GM20000 (cell line): ENCODE results near the gene ATG14.

Source experiments
- DNase-seq: peaks from one replicate; pipeline ENCODE4 v3.0.0; 2012; ENCODE audit warnings: low spot score
- TF ChIP-seq, protein P1 (sequence below): IDR thresholded peaks from 2 replicates; pipeline ENCODE4 v1.5.1; 2012; ENCODE audit warnings: mild to moderate bottlenecking, control low read depth; ENCODE audit errors: extremely low read depth, missing control alignments

The ATG14 gene

DNA sequence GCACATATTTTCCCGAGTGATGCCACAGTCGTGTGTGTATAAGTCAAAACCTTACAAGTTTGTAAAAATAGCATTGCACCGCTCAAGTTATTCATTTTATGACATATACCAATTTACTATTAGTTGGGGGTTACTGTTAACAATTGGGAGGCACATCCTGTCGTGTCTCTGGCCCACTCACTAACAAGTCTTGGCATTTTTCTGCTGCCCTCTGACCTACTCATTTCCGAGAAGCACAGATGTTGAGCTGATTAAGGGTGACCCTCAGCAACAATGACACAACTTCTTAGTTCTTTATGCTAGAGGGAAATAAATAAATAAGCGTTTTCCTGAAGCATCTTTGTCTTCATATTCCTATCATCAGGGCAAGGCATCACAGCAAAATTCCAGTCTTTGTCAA, 6.8 kb upstream of the ATG14 start:
- TF ChIP-seq, protein P1, sequence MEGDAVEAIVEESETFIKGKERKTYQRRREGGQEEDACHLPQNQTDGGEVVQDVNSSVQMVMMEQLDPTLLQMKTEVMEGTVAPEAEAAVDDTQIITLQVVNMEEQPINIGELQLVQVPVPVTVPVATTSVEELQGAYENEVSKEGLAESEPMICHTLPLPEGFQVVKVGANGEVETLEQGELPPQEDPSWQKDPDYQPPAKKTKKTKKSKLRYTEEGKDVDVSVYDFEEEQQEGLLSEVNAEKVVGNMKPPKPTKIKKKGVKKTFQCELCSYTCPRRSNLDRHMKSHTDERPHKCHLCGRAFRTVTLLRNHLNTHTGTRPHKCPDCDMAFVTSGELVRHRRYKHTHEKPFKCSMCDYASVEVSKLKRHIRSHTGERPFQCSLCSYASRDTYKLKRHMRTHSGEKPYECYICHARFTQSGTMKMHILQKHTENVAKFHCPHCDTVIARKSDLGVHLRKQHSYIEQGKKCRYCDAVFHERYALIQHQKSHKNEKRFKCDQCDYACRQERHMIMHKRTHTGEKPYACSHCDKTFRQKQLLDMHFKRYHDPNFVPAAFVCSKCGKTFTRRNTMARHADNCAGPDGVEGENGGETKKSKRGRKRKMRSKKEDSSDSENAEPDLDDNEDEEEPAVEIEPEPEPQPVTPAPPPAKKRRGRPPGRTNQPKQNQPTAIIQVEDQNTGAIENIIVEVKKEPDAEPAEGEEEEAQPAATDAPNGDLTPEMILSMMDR = no peak
- DNase-seq = no peak

DNA sequence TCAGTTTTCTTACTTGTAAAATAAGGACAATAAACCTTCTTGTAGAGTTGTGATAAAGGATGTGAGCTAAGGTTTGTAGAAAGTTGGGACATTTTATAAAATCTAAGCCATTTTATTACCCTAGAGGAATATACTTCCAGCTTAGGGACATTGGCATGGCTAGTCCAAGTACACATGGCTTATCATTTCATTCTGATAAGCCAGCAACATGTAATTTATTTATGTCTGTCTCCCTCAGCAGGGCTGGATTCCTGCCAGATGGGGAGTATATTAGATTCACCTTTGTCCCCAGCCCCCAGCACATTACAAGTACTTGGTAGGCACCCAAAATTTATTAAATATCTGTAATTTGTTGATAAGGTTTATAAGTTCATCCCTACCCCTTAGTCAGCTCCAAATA, 6.3 kb upstream of the ATG14 start:
- TF ChIP-seq, protein P1 = no peak
- DNase-seq = no peak

DNA sequence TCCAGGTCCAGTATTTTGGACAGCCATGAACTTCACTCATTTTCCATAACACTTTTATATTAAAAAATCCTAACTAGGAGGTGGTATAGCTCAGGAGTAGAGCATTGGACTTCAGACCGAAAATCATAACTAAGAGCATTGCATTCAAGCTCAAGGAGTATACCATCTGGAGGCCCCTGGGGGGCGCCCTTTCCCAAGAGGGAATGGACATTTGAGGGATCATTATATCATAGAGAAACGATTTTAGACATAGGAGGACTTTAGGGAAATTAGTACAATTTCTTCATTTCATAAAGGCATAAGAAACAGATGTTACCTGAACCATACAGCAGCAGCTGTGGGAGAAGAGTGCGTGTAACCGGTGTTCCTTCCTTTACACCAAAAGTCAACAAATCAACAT, 5.2 kb upstream of the ATG14 start:
- no peak for DNase-seq
- TF ChIP-seq, protein P1 = peak; percentile 25

- TF ChIP-seq, protein P1 = no peak
- DNase-seq = no peak
Observed at GRCh38 chr14:55414551-55414950, 2.9 kb upstream of the ATG14 start.

DNA sequence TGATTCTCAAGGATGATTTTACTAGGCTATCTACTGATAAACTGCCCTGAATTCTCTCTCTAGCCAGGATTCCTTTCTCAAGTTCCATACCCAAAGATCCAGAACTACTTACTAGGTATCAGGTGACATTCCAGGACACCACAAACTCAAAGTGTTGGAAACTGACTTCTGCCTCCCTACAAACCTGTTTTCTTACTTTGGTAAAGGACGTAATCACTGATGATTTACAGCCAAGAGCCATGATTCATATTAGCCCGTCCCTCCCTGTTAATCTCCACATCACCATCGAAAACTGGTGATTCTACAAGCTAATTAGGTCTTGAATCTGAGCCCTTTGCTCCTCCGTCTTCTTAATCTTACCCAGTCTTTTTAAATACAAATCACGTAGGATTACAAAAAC, 1.0 kb upstream of the ATG14 start:
- TF ChIP-seq, protein P1 = no peak
- DNase-seq = no peak

- TF ChIP-seq, protein P1 = no peak
- no peak for DNase-seq
Observed at GRCh38 chr14:55410876-55411275, 754 bp downstream of the ATG14 start.

GRCh38 chr14:55404173-55404854, 7.3 kb downstream of the ATG14 start:
- no peak for DNase-seq
- TF ChIP-seq, protein P1 = no peak
